RWPE2 (cell line): ENCODE data around the gene TACC2.

Source experiments
- ATAC-seq: fragments of 200-7000 bp; cut with Tn5 transposase; 3 replicates; pipeline ENCODE4 v1.9.1; 2021; ENCODE audit warnings: low read depth
- DNase-seq: peaks from one replicate; pipeline ENCODE4 v3.0.0-alpha.2; 2020; ENCODE audit warnings: low spot score
- H3K27ac ChIP-seq: fragments of 450-650 bp; 2 replicates; pipeline ENCODE4 v1.5.1; 2017; ENCODE audit warnings: mild to moderate bottlenecking; ENCODE audit not compliant: poor library complexity, severe bottlenecking
- H3K27me3 ChIP-seq: fragments of 250-450 bp; sonication (Bioruptor Pico); 2 replicates; pipeline ENCODE4 v1.5.1; 2021; ENCODE audit warnings: mild to moderate bottlenecking, moderate library complexity; ENCODE audit not compliant: insufficient read depth, poor library complexity, severe bottlenecking
- H3K36me3 ChIP-seq: fragments of 250-450 bp; sonication (Bioruptor Pico); 2 replicates; pipeline ENCODE4 v1.5.1; 2020; ENCODE audit warnings: low read depth, mild to moderate bottlenecking, moderate library complexity
- H3K4me1 ChIP-seq: fragments of 250-450 bp; sonication (Bioruptor Pico); 2 replicates; pipeline ENCODE4 v1.5.1; 2021; ENCODE audit warnings: mild to moderate bottlenecking, moderate library complexity; ENCODE audit not compliant: insufficient read depth, poor library complexity, severe bottlenecking
- H3K4me3 ChIP-seq: fragments of 250-450 bp; sonication (Bioruptor Pico); 2 replicates; pipeline ENCODE4 v1.5.1; 2021; ENCODE audit warnings: mild to moderate bottlenecking, moderate library complexity; ENCODE audit not compliant: severe bottlenecking
- H3K9me3 ChIP-seq: fragments of 250-450 bp; sonication (Bioruptor Pico); 2 replicates; pipeline ENCODE4 v1.5.1; 2021; ENCODE audit warnings: mild to moderate bottlenecking, moderate library complexity; ENCODE audit not compliant: severe bottlenecking
- TF ChIP-seq, protein P1 (sequence below): fragments of 450-650 bp; IDR thresholded peaks from one replicate; pipeline ENCODE4 v1.5.1; 2017; ENCODE audit warnings: mild to moderate bottlenecking, moderate library complexity; ENCODE audit not compliant: poor library complexity, severe bottlenecking

Gene TACC2

DNA sequence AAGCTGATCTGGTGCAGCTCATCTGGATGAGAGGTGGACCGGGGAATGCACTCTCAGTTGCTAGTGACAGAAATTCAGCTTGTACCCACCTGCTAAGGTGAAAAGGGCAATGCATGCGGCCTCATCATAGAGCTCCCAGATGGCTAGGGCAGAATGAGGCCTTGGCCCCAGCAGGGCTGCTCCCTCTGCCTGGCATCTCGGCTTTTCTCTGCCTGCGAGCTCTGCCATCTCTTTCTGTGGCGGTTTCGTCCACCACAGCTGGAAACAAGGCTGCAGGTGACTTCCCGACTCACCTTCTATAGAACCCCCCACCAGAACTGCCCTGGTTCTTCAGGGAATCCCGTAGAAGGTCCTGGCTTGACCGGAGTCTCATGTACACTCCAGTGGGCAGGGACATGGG lies 60.1 kb downstream of the TACC2 start:
- DNase-seq (no peak), ATAC-seq (no peak)
- no peak overlapping the region for H3K27ac ChIP-seq
- no peak overlapping the region for H3K4me3 ChIP-seq
- H3K36me3 ChIP-seq, result no peaks in the 10 kb centered on the region
- TF ChIP-seq, protein P1, sequence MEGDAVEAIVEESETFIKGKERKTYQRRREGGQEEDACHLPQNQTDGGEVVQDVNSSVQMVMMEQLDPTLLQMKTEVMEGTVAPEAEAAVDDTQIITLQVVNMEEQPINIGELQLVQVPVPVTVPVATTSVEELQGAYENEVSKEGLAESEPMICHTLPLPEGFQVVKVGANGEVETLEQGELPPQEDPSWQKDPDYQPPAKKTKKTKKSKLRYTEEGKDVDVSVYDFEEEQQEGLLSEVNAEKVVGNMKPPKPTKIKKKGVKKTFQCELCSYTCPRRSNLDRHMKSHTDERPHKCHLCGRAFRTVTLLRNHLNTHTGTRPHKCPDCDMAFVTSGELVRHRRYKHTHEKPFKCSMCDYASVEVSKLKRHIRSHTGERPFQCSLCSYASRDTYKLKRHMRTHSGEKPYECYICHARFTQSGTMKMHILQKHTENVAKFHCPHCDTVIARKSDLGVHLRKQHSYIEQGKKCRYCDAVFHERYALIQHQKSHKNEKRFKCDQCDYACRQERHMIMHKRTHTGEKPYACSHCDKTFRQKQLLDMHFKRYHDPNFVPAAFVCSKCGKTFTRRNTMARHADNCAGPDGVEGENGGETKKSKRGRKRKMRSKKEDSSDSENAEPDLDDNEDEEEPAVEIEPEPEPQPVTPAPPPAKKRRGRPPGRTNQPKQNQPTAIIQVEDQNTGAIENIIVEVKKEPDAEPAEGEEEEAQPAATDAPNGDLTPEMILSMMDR, result no peak
- peaks cover 7% of the 10 kb centered on the region for H3K4me1 ChIP-seq
- no peaks in the 10 kb centered on the region for H3K9me3 ChIP-seq
- H3K27me3 ChIP-seq, result no peaks in the 10 kb centered on the region

- Histone ChIP-seq H3K36me3 (no peaks in the 10 kb centered on the region), H3K4me1 (peaks cover 7% of the 10 kb centered on the region), H3K27ac (no peak overlapping the region), H3K4me3 (no peak overlapping the region), H3K9me3 (no peaks in the 10 kb centered on the region), H3K27me3 (no peaks in the 10 kb centered on the region)
- TF ChIP-seq, protein P1, result no peak
- ATAC-seq (no peak), DNase-seq (no peak)
Measured at GRCh38 chr10:122050311-122050710, 61.3 kb downstream of the TACC2 start.

- no peaks in the 10 kb centered on the region for H3K36me3 ChIP-seq
- ATAC-seq, result no peak
Measured at GRCh38 chr10:122050811-122051210, 61.8 kb downstream of the TACC2 start.

DNA sequence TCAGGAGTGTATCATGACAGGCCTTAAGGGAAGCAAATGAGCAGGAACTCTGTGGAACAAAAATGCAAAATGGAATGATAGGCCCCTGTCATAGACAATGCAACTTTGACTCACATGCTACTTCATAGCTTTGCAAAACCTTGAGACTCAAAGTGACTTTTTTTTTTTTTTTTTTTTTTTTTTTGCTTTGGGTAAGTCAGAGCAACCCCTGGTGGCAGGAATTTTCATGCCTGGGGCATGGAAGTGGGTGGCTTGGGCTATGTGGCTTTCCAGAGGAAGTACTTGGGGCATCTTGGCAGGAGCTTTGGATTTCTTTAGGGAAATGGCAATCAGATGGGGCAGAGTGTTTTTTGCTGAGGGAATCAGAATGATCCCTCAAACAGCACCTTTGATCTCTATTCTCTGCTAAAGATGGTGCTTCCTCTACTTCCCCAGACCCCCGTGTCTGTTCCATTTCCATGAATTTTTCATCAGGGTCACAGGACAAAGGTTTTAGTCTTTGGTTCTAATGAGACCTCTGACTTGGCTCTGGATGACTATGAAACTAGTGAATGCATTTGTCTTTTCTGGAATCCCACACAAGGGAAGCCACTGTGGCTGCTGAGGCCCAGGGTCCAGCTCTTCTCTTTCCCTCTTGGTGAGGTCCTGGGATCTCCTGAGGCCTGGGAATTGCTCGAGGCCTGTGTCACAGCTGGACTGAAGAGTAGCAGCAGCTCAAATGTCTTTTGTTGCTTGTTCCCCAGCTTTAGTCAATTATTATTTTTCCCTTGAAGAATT lies 62.8 kb downstream of the TACC2 start:
- no peaks in the 10 kb centered on the region for H3K9me3 ChIP-seq
- H3K27me3 ChIP-seq, result no peaks in the 10 kb centered on the region
- H3K36me3 ChIP-seq, result no peaks in the 10 kb centered on the region
- no peak overlapping the region for H3K4me3 ChIP-seq
- DNase-seq, result no peak
- H3K4me1 ChIP-seq, result peaks cover 11% of the 10 kb centered on the region
- H3K27ac ChIP-seq, result peak overlapping the region; percentile 13
- peak; percentile 64 for ATAC-seq
- TF ChIP-seq, protein P1, result peak; percentile 76

More at GRCh38 chr10:122050811-122051210, 61.8 kb downstream of the TACC2 start:
- Histone ChIP-seq H3K9me3 (no peaks in the 10 kb centered on the region), H3K4me3 (no peak overlapping the region), H3K27me3 (no peaks in the 10 kb centered on the region), H3K27ac (no peak overlapping the region), H3K4me1 (peaks cover 7% of the 10 kb centered on the region)
- TF ChIP-seq, protein P1, result no peak
- no peak for DNase-seq

DNA sequence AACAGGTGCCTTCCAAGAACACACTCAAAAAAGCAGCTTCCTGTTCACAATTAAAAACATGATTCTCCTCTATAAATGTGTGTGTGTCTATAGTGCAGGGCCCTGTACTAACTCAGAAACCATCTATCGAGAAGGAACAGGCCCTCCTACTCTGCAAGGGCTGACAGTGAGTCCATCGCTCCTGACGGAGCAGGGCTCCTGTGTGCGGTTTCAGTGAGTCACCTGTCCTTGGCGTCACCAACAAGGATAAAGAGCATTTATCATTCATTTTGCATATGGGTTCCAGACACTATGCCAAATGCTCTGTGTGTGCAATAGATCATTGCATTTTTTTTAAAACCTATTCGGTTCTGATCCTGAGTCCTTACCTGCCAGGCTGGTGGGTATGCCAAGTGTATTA lies 63.7 kb downstream of the TACC2 start:
- peak overlapping the region; percentile 13 for H3K27ac ChIP-seq
- no peaks in the 10 kb centered on the region for H3K36me3 ChIP-seq
- peaks cover 11% of the 10 kb centered on the region for H3K4me1 ChIP-seq
- TF ChIP-seq, protein P1, result no peak
- DNase-seq (no peak), ATAC-seq (peak; percentile 51)
- H3K9me3 ChIP-seq, result no peaks in the 10 kb centered on the region
- H3K27me3 ChIP-seq, result no peaks in the 10 kb centered on the region
- no peak overlapping the region for H3K4me3 ChIP-seq
